ENCODE data around the gene PAF1.
A peak's percentile ranks its signal among the peaks of the same experiment; 100 is the strongest.
"Not testable (repeated sequence)": the region's sequence is repeated elsewhere in the genome, so short reads cannot be mapped to it uniquely, and the experiment has no call there.

Gene PAF1

GRCh38 chr19:39384839-39385568 lies 5.9 kb downstream of the PAF1 start:
- Mint-ChIP-seq H3K4me1 (peaks cover 25% of the 10 kb centered on the region), H3K36me3 (peaks cover 70% of the 10 kb centered on the region), H3K27ac (no peak overlapping the region), H3K27me3 (no peaks in the 10 kb centered on the region), H3K4me3 (no peak overlapping the region), H3K9me3 (no peaks in the 10 kb centered on the region)
- ATAC-seq: no peak

GRCh38 chr19:39382991-39383828 lies 7.7 kb downstream of the PAF1 start:
- peaks cover 8% of the 10 kb centered on the region for H3K4me1 Mint-ChIP-seq
- no peak overlapping the region for H3K4me3 Mint-ChIP-seq
- H3K36me3 Mint-ChIP-seq: peaks cover 68% of the 10 kb centered on the region
- no peak for ATAC-seq
- H3K27ac Mint-ChIP-seq: peak overlapping the region; percentile 36
- H3K9me3 Mint-ChIP-seq: no peaks in the 10 kb centered on the region
- H3K27me3 Mint-ChIP-seq: no peaks in the 10 kb centered on the region

GRCh38 chr19:39381910-39382611 lies 8.8 kb downstream of the PAF1 start:
- ATAC-seq: no peak
- Mint-ChIP-seq H3K27me3 (no peaks in the 10 kb centered on the region), H3K4me1 (peaks cover 7% of the 10 kb centered on the region), H3K27ac (peak overlapping the region; percentile 36), H3K36me3 (peaks cover 76% of the 10 kb centered on the region), H3K9me3 (no peaks in the 10 kb centered on the region), H3K4me3 (no peak overlapping the region)

GRCh38 chr19:39380521-39381502 lies 10.1 kb downstream of the PAF1 start:
- Mint-ChIP-seq H3K27ac (no peak overlapping the region), H3K4me1 (peaks cover 7% of the 10 kb centered on the region), H3K4me3 (no peak overlapping the region), H3K9me3 (no peaks in the 10 kb centered on the region), H3K36me3 (peaks cover 77% of the 10 kb centered on the region), H3K27me3 (no peaks in the 10 kb centered on the region)
- no peak for ATAC-seq

GRCh38 chr19:39379865-39380396 lies 11.0 kb downstream of the PAF1 start:
- H3K4me3 Mint-ChIP-seq: no peak overlapping the region

GRCh38 chr19:39379366-39379765 lies 11.5 kb downstream of the PAF1 start:
- Mint-ChIP-seq H3K36me3 (peaks cover 74% of the 10 kb centered on the region), H3K27ac (peak overlapping the region; percentile 30)
- not testable (repeated sequence) for H3K4me3 Mint-ChIP-seq, H3K9me3 Mint-ChIP-seq, H3K4me1 Mint-ChIP-seq, H3K27me3 Mint-ChIP-seq, ATAC-seq

More at GRCh38 chr19:39379865-39380396, 11.0 kb downstream of the PAF1 start:
- H3K9me3 Mint-ChIP-seq: no peaks in the 10 kb centered on the region
- peak overlapping the region; percentile 30 for H3K27ac Mint-ChIP-seq
- no peaks in the 10 kb centered on the region for H3K27me3 Mint-ChIP-seq
- ATAC-seq: no peak
- peaks cover 2% of the 10 kb centered on the region for H3K4me1 Mint-ChIP-seq
- peaks cover 74% of the 10 kb centered on the region for H3K36me3 Mint-ChIP-seq

GRCh38 chr19:39377373-39378362 lies 13.2 kb downstream of the PAF1 start:
- Mint-ChIP-seq H3K9me3 (no peaks in the 10 kb centered on the region), H3K27ac (no peak overlapping the region), H3K27me3 (no peaks in the 10 kb centered on the region), H3K4me1 (no peaks in the 10 kb centered on the region), H3K36me3 (peaks cover 64% of the 10 kb centered on the region), H3K4me3 (no peak overlapping the region)
- ATAC-seq: no peak

GRCh38 chr19:39375929-39376328 lies 15.0 kb downstream of the PAF1 start:
- no peak for ATAC-seq

GRCh38 chr19:39372941-39373340 lies 18.0 kb downstream of the PAF1 start:
- Mint-ChIP-seq H3K9me3 (no peaks in the 10 kb centered on the region), H3K27me3 (no peaks in the 10 kb centered on the region), H3K36me3 (peaks cover 74% of the 10 kb centered on the region), H3K27ac (peak overlapping the region; percentile 12), H3K4me1 (no peaks in the 10 kb centered on the region), H3K4me3 (no peak overlapping the region)
- ATAC-seq: no peak

More at GRCh38 chr19:39375929-39376328, 15.0 kb downstream of the PAF1 start:
- no peaks in the 10 kb centered on the region for H3K4me1 Mint-ChIP-seq
- no peak overlapping the region for H3K27ac Mint-ChIP-seq
- H3K9me3 Mint-ChIP-seq: no peaks in the 10 kb centered on the region
- no peaks in the 10 kb centered on the region for H3K27me3 Mint-ChIP-seq
- H3K4me3 Mint-ChIP-seq: no peak overlapping the region
- peaks cover 62% of the 10 kb centered on the region for H3K36me3 Mint-ChIP-seq

GRCh38 chr19:39372047-39372802 lies 18.7 kb downstream of the PAF1 start:
- Mint-ChIP-seq H3K4me3 (no peak overlapping the region), H3K27ac (peak overlapping the region; percentile 1)
- no peak for ATAC-seq

GRCh38 chr19:39370735-39371134 lies 20.2 kb downstream of the PAF1 start:
- Mint-ChIP-seq H3K4me1 (no peaks in the 10 kb centered on the region), H3K27ac (no peak overlapping the region), H3K27me3 (no peaks in the 10 kb centered on the region), H3K9me3 (no peaks in the 10 kb centered on the region), H3K36me3 (peaks cover 55% of the 10 kb centered on the region), H3K4me3 (no peak overlapping the region)
- no peak for ATAC-seq

More at GRCh38 chr19:39372047-39372802, 18.7 kb downstream of the PAF1 start:
- no peaks in the 10 kb centered on the region for H3K4me1 Mint-ChIP-seq
- H3K27me3 Mint-ChIP-seq: no peaks in the 10 kb centered on the region
- peaks cover 68% of the 10 kb centered on the region for H3K36me3 Mint-ChIP-seq
- no peaks in the 10 kb centered on the region for H3K9me3 Mint-ChIP-seq

GRCh38 chr19:39369200-39369599 lies 21.7 kb downstream of the PAF1 start:
- no peak overlapping the region for H3K4me3 Mint-ChIP-seq
- no peak overlapping the region for H3K27ac Mint-ChIP-seq
- H3K36me3 Mint-ChIP-seq: peaks cover 52% of the 10 kb centered on the region
- no peak for ATAC-seq
- peaks cover 8% of the 10 kb centered on the region for H3K4me1 Mint-ChIP-seq
- no peaks in the 10 kb centered on the region for H3K27me3 Mint-ChIP-seq
- H3K9me3 Mint-ChIP-seq: no peaks in the 10 kb centered on the region

GRCh38 chr19:39365531-39365930 lies 25.4 kb downstream of the PAF1 start:
- Mint-ChIP-seq H3K27me3 (no peaks in the 10 kb centered on the region), H3K27ac (peak overlapping the region; percentile 95), H3K36me3 (peaks cover 51% of the 10 kb centered on the region), H3K4me1 (peaks cover 32% of the 10 kb centered on the region), H3K9me3 (no peaks in the 10 kb centered on the region), H3K4me3 (no peak overlapping the region)
- no peak for ATAC-seq

Data from stimulated activated memory B cell treated with anti-CD40 and anti-IgM and Interleukin-4, amounts not matched to agents 10 μg/mL and 1 μg/mL and 100 μg/mL, for 72 hours (primary cell).